Lower lobe of right lung (tissue), 2 donors: ENCODE measurements around the gene IL25. TPM values are rescaled to one million over a fixed set of nuclear protein-coding genes. Genes with fewer than 3 reads are reported as not detected.
"Not testable (repeated sequence)": the region's sequence is repeated elsewhere in the genome, so short reads cannot be mapped to it uniquely, and the experiment has no call there.

Source experiments
- ATAC-seq, 2 donors: fragments of 200-7000 bp; cut with Tn5 transposase; one replicate each; pipeline ENCODE4 v1.9.1; 2020 to 2022; ENCODE audit warnings: mild to moderate bottlenecking in 2 of 2, moderate library complexity in 2 of 2
- DNase-seq: peaks from one replicate; pipeline ENCODE4 v3.0.0-alpha.2; 2020
- H3K27ac ChIP-seq: fragments of 200-600 bp; one replicate; pipeline ENCODE4 v1.8.0; 2022
- H3K27me3 ChIP-seq: fragments of 200-600 bp; one replicate; pipeline ENCODE4 v1.8.0; 2022; ENCODE audit warnings: low read depth
- H3K36me3 ChIP-seq: fragments of 200-600 bp; one replicate; pipeline ENCODE4 v1.8.0; 2022; ENCODE audit warnings: mild to moderate bottlenecking
- H3K4me1 ChIP-seq: fragments of 200-600 bp; one replicate; pipeline ENCODE4 v1.8.0; 2022
- H3K4me3 ChIP-seq: fragments of 200-600 bp; one replicate; pipeline ENCODE4 v1.8.0; 2022; ENCODE audit warnings: mild to moderate bottlenecking
- H3K9me3 ChIP-seq: fragments of 200-600 bp; one replicate; pipeline ENCODE4 v1.8.0; 2022
- CTCF ChIP-seq: fragments of 200-600 bp; IDR thresholded peaks from one replicate; pipeline ENCODE4 v1.8.0; 2022; ENCODE audit warnings: antibody characterized with exemption, mild to moderate bottlenecking
- intact Hi-C: fragments of 100-400 bp; cut with DNase I; formaldehyde crosslinking; loops from one replicate; pipeline ENCODE4 v1.11.0; 2022
- total RNA-seq: library from RNA; stranded (reverse); fragmentation: NEBNext Ultra II Directional; extraction: Animal tissue kit (Norgen Biotek cat#: 25700); gene quantifications from one replicate; pipeline ENCODE4 v1.2.1, GENCODE V29; 2021
- donor health status: DM: no; HTN: yes; CAD: no; lungs with severe emphysema.

Gene IL25
- total RNA-seq, 1 donor from 2014 or later: not detected

DNA sequence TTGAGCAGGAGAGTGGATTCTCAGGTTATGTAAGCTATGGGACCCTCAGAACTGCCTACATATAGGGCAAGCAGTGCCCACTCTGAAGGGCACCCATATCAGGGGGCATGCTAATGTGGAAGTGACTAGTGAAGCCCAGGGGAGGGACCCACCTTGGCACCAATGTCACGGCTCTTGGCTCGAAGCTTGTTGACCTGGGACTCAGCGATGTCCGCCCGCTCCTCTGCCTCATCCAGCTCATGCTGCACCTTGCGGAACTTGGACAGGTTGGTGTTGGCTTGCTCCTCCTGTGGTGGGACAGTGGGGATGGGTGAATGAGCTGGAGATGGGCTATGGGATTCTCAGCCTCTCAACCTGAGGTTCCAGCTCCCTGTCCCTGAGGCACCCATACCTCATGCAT lies 9.7 kb downstream of the IL25 start:
- intact Hi-C loops: no loop called here
- peaks cover 4% of the 10 kb centered on the region for H3K27me3 ChIP-seq
- no peaks in the 10 kb centered on the region for H3K36me3 ChIP-seq
- H3K4me1 ChIP-seq: no peaks in the 10 kb centered on the region
- DNase-seq: no peak
- no peak for TF ChIP-seq CTCF
- no peak overlapping the region for H3K4me3 ChIP-seq
- ATAC-seq: no peak
- H3K27ac ChIP-seq: no peak overlapping the region
- no peaks in the 10 kb centered on the region for H3K9me3 ChIP-seq

GRCh38 chr14:23382731-23383440 lies 10.3 kb downstream of the IL25 start:
- Histone ChIP-seq H3K27me3 (peaks cover 4% of the 10 kb centered on the region), H3K27ac (no peak overlapping the region), H3K36me3 (no peaks in the 10 kb centered on the region), H3K9me3 (no peaks in the 10 kb centered on the region), H3K4me3 (no peak overlapping the region), H3K4me1 (no peaks in the 10 kb centered on the region)
- ATAC-seq: no peak
- intact Hi-C loops: no loop called here
- no peak for DNase-seq
- TF ChIP-seq CTCF: no peak

DNA sequence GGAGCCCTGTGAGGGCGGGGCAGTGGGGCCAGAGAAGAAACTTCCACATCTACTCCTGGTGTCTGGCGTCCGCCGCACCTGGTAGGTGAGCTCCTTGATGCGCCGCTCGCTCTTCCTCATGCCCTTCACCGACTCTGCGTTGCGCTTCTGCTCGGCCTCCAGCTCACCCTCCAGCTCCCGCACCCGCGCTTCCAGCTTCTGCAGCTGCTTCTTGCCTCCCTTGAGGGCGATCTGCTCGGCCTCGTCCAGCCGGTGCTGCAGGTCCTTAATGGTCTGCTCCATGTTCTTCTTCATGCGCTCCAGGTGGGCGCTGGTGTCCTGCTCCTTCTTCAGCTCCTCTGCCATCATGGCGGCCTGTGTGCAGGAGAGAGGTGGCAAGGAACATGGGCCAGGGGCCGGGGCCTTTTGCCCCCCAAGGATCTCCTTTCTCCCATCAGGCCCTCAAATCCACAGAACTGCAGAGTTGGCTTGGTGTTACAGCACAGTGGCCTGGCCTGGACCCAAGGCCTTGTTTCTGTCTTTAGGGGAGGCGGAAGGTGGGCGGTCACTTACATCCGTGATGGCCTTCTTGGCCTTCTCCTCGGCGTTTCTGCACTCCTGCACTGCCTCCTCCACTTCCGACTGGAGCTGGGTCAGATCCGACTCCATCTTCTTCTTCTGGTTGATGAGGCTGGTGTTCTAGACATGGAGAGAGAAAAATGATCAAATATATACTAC lies 11.9 kb downstream of the IL25 start:
- no peak for TF ChIP-seq CTCF
- Histone ChIP-seq H3K4me1 (no peaks in the 10 kb centered on the region), H3K4me3 (no peak overlapping the region), H3K9me3 (no peaks in the 10 kb centered on the region), H3K27ac (no peak overlapping the region), H3K36me3 (no peaks in the 10 kb centered on the region), H3K27me3 (peaks cover 4% of the 10 kb centered on the region)
- DNase-seq (no peak), ATAC-seq (no peak)
- intact Hi-C loops: no loop called here

DNA sequence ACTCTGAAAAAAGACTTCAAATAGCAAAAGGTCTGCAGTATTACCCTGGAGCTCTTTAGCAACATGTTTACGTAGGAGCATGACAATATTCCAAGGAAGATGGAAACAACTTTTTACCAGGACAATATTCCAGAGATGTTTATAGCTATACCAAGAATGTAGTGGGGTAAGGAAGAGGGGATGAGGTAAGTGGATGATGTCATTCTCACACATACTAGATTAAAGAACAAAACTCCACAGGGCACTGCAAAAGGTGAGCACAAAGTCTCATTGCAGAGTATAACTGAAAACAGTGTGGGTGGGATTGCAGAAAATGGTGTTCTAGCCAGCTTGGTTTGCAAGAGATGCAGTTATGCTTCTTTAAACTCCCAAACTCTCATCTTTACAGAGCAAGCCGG lies 12.6 kb downstream of the IL25 start:
- Histone ChIP-seq H3K27me3 (peaks cover 4% of the 10 kb centered on the region), H3K36me3 (no peaks in the 10 kb centered on the region), H3K4me3 (no peak overlapping the region), H3K4me1 (no peaks in the 10 kb centered on the region), H3K27ac (no peak overlapping the region), H3K9me3 (no peaks in the 10 kb centered on the region)
- DNase-seq (no peak), ATAC-seq (no peak)
- TF ChIP-seq CTCF: no peak
- intact Hi-C loops: no loop called here

DNA sequence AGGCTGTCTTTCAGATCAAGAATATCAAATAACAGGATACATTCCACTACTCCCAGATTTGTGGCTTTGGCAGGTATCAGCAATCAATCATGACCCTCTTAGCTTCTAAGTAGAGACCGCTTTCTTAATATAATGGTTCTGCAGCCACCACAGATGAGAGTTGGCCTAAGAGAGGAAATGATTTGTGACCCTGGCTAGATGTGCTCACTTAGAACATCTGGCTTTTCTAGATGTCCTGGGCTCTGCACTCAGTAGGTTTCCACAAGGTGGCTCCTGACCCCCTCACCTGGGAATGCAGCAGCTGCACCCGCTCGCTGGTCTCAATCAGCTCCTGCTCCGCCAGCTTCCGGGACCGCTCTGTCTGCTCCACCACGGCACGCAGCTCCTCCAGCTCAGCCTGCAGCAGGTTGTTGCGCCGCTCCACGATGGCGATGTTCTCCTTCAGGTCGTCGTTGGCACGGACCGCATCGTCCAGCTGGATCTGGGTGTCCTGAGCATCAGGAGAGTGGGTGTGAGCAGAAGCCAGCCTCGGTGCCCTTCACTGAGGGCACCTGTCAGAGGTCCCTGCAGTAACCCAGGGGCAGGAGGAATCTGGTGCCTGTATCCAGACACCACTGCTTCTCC lies 13.1 kb downstream of the IL25 start:
- intact Hi-C loops: no loop called here
- no peaks in the 10 kb centered on the region for H3K36me3 ChIP-seq
- H3K27me3 ChIP-seq: peaks cover 4% of the 10 kb centered on the region
- no peak for TF ChIP-seq CTCF
- H3K4me3 ChIP-seq: no peak overlapping the region
- ATAC-seq (no peak), DNase-seq (no peak)
- no peaks in the 10 kb centered on the region for H3K4me1 ChIP-seq
- no peaks in the 10 kb centered on the region for H3K9me3 ChIP-seq
- H3K27ac ChIP-seq: no peak overlapping the region

DNA sequence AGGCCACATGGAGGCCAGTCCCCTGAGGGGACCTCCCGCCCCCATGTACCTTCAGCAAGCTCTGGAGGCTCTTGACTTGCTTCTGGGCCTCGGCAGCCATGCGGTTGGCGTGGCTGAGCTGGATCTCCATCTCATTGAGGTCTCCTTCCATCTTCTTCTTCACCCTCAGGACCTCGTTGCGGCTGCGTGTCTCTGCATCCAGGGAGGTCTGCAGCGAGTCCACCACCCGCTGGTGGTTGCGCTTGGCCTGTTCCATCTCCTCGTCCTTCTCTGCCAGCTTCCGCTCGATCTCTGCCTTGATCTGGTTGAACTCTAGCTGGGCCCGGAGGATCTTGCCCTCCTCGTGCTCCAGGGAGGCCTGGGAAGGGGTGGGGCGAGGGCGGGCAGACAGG lies 13.7 kb downstream of the IL25 start:
- H3K27me3 ChIP-seq, H3K36me3 ChIP-seq, intact Hi-C loops, DNase-seq, H3K4me3 ChIP-seq, H3K9me3 ChIP-seq, H3K4me1 ChIP-seq, ATAC-seq, H3K27ac ChIP-seq: not testable (repeated sequence)
